GM13977 (cell line): ENCODE data around the gene SIDT2.

Experiments used
- DNase-seq: peaks from one replicate; pipeline ENCODE4 v3.0.0; 2012; ENCODE audit warnings: low spot score
- in situ Hi-C: fragments of 300-500 bp; cut with MboI; formaldehyde crosslinking; loops from one replicate; pipeline ENCODE4 v1.12.0; 2022; ENCODE audit warnings: low sequenced_read_pairs, low pct_unique_long_range_greater_than_20kb, mixed read lengths, inconsistent platforms; ENCODE audit not compliant: unreplicated experiment
- TF ChIP-seq, protein P1 (sequence below): IDR thresholded peaks from 2 replicates; pipeline ENCODE4 v1.5.1; 2012; ENCODE audit warnings: mild to moderate bottlenecking, control low read depth; ENCODE audit not compliant: insufficient read depth; ENCODE audit errors: extremely low read depth, missing control alignments

Gene SIDT2

GRCh38 chr11:117188620-117189081 lies 10.1 kb downstream of the SIDT2 start:
- in situ Hi-C loops = no loop called here
- TF ChIP-seq, protein P1, sequence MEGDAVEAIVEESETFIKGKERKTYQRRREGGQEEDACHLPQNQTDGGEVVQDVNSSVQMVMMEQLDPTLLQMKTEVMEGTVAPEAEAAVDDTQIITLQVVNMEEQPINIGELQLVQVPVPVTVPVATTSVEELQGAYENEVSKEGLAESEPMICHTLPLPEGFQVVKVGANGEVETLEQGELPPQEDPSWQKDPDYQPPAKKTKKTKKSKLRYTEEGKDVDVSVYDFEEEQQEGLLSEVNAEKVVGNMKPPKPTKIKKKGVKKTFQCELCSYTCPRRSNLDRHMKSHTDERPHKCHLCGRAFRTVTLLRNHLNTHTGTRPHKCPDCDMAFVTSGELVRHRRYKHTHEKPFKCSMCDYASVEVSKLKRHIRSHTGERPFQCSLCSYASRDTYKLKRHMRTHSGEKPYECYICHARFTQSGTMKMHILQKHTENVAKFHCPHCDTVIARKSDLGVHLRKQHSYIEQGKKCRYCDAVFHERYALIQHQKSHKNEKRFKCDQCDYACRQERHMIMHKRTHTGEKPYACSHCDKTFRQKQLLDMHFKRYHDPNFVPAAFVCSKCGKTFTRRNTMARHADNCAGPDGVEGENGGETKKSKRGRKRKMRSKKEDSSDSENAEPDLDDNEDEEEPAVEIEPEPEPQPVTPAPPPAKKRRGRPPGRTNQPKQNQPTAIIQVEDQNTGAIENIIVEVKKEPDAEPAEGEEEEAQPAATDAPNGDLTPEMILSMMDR = no peak
- peak; percentile 21 for DNase-seq

DNA sequence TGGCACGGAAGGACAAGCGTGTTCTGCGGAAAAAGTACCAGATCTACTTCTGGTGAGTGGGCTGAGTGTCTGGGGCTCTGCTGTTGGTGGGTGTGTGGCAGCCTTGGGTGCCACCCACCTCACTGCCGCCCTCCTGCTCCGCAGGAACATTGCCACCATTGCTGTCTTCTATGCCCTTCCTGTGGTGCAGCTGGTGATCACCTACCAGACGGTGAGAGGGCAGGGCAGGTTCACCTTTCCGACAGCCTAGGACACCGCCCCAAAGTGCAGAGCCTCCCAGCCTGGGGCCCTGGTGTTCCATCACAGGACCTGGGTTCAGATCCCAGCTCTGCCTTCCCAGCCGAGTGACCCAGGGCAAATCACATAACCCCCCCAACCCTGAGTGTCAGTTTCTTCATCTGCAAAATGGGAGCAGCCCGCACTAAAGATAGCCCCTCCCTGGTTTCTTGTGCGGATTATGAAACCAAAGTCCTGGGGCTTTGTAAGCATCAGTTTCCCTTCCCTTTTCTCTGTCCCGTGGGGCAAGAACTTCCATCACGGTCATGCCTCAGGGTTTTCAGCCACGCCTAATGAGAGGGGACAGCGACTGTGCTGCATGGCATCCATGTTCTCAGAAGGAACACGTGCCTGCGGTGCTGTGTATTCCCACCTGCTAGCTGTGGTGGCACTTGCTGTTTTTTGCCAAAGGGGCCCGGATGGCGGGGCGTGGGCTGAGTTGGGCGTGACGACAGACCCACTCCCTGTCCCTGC lies 10.8 kb downstream of the SIDT2 start:
- TF ChIP-seq, protein P1 = no peak
- in situ Hi-C loops = no loop called here
- DNase-seq = peak; percentile 60

DNA sequence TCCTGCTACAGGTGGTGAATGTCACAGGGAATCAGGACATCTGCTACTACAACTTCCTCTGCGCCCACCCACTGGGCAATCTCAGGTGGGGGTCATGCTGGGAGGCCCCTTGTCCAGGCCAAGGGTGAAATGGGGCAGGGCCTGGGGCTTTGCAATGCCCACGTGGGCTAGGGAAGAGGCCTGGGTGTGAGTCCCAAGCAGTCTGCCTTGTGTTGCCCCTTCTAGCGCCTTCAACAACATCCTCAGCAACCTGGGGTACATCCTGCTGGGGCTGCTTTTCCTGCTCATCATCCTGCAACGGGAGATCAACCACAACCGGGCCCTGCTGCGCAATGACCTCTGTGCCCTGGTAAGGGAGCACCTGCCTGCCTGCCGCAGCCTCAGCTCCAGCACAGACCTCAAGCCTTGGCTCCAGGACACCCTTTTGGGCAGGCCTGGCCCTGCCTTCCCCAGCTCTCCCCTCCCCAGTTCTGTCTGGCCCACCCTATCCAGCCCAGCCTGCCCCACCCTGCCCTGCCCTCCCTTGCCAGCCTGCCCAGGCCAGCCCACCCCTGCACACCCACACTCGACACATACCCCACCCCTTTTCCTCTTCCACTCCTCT lies 11.5 kb downstream of the SIDT2 start:
- in situ Hi-C loops = no loop called here
- no peak for DNase-seq
- TF ChIP-seq, protein P1 = no peak

- in situ Hi-C loops = no loop called here
- no peak for DNase-seq
- TF ChIP-seq, protein P1 = no peak
Measured at GRCh38 chr11:117191680-117192400, 13.3 kb downstream of the SIDT2 start.

- in situ Hi-C loops = no loop called here
- TF ChIP-seq, protein P1 = no peak
- DNase-seq = no peak
Measured at GRCh38 chr11:117192401-117192875, 13.9 kb downstream of the SIDT2 start.

GRCh38 chr11:117193130-117194020 lies 14.8 kb downstream of the SIDT2 start:
- in situ Hi-C loops = no loop called here
- TF ChIP-seq, protein P1 = no peak
- DNase-seq = no peak
